RPMI7951 (cell line): ENCODE data around the gene MOB3B. TPM values are rescaled to one million over a fixed set of nuclear protein-coding genes. Genes with fewer than 3 reads are reported as not detected.

Experiments
- DNase-seq: peaks from one replicate; pipeline ENCODE4 v3.0.0-alpha.2; 2012; ENCODE audit warnings: low read depth
- total RNA-seq: library from RNA; depleted of rRNA; stranded (reverse); fragments of >200 nt; shearing (Covaris generic); gene quantifications from 2 replicates; pipeline ENCODE4 v1.2.3, GENCODE V29; 2014

The MOB3B gene
- total RNA-seq, 1 experiment from 2014 or later: not detected

DNA sequence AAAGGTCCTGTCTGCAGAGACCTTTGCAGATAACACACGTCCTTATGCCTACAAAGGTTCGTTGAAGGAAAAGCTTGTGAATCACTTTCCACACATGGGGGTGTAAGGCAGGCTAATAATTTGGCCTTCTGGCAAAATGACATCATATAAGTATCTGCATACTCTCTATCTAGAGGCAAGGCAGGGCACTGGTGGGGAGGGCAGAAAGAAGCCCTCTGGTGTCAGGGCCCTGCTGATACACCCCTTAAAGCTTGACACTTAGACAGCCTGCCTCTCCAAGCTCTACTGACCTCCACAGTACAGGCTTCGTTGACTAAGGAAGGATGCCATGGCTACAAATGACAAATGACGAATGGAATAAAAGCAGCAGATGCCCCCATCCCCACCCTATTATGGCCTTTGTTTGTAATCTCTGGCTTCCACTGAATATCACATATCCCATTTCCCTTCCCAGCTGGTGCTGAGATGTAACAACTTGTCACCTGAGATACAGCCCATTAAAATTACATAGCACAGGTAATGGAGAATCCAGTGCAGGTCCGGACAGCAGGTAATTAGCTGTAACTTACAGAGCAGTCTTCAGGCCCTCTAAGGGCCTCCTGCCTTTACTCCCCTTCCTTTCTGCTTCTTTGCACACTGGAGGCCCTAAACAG is 82.5 kb downstream of the MOB3B start:
- DNase-seq: no peak

GRCh38 chr9:27445688-27446087 is 83.9 kb downstream of the MOB3B start:
- no peak for DNase-seq

GRCh38 chr9:27445057-27445595 is 84.5 kb downstream of the MOB3B start:
- no peak for DNase-seq

DNA sequence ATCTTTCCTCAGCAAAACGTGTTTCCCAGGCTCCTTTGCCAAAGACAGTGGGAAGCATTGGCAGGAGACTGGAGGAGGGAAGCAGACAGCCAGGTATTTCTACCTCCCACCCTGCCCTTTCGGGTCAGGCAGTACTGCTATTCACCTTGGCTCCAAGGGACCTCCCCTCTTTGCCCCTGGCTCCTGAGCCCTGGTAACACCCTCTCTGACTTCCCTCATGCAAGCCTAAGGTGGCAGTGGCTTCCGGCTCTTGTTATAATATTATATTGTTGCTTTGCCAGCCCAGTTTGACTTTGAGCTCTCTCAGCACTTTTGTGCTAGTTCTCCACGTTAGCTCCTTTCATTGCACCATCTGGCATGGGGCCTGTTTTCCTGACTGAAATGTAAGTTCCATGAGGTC is 87.2 kb downstream of the MOB3B start:
- no peak for DNase-seq

DNA sequence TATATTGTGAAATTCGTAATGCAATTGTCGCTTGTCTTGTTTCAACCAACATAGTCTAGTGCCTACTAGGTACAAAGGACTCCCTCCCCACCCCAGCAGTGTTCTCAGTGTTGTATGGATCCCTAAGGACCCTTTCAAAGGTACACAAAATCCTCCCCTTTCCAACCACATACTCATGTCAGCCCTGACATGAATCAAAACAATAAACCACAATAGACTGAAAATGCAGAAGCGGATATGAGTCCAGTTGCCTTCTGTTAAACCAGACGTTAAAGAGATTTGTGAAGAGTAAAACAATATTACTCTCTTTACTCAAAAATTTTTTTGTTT is 87.9 kb downstream of the MOB3B start:
- DNase-seq: no peak

- no peak for DNase-seq
These were observed 88.5 kb downstream of the MOB3B start for GRCh38 chr9:27440888-27441740.

DNA sequence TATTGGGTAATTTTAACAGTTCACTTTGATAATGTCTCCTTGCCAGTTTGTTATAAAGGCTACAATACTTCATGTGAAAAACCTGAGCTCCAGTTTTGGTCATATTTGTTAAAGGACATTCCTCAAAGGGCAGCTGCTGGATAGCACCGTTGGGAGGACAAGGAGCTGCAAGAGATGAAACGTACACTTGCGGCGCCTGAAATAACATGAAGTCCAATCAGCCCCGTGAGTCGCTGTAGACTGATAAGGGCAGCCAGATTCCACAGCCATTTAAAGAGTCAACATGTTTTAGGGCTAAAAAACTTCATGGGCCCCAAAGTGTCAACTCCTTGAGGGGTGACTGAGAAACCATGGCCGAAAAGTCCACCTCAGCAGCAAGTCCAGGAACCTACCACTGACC is 91.1 kb downstream of the MOB3B start:
- no peak for DNase-seq

GRCh38 chr9:27437652-27438373 is 91.8 kb downstream of the MOB3B start:
- DNase-seq: no peak

DNA sequence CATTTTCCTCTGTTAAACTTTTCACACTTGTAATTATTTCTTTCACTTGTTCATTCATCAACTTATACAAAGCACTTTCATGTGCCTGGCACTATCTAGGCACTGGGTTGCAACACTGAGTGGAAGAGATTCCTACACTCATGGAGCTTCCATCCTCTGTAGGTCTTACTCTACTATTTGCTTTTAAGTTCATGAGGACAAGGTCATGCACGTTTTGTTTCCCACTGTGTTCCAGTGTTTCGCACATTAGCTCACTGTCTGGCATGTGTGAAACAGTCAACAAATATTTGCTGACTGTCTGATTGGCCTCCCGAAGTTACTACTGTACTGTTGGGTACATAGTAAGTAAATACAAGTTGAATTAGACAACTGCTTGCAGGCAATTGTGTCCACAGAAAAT is 93.4 kb downstream of the MOB3B start:
- no peak for DNase-seq

DNA sequence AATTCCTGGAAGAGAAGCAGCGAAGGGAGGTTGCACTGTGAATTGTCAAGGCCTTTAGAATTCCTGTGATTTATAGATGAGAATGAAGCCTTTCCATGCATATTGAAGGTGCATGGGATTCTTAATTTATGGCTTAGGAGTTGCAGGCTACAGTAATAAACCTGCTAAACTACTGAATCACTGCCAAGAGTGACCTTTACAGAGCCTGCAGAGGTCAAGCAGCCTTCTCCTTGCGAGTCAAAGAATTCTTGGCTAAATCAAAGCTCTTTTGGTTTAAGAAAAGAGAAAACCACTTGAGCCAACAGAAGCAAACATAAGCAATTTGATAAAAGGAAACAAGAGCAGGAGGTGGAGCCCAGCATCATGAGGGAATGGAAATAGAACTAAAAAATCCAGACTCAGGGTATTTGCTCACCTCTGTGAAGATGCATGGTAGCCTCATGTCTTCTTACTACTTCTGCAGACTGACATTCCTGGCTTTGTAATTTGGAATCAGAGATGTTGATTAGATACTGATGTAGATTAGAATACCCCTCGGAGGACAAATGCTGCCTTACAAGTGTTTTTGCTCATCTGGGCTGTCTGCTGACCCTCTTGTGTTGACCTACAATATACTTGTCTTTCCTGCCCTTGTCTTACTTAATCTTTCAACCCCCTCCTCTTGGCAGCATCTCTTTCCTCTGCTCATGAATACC is 95.8 kb downstream of the MOB3B start:
- no peak for DNase-seq

- DNase-seq: no peak
These were observed 97.3 kb downstream of the MOB3B start for GRCh38 chr9:27432308-27432707.

DNA sequence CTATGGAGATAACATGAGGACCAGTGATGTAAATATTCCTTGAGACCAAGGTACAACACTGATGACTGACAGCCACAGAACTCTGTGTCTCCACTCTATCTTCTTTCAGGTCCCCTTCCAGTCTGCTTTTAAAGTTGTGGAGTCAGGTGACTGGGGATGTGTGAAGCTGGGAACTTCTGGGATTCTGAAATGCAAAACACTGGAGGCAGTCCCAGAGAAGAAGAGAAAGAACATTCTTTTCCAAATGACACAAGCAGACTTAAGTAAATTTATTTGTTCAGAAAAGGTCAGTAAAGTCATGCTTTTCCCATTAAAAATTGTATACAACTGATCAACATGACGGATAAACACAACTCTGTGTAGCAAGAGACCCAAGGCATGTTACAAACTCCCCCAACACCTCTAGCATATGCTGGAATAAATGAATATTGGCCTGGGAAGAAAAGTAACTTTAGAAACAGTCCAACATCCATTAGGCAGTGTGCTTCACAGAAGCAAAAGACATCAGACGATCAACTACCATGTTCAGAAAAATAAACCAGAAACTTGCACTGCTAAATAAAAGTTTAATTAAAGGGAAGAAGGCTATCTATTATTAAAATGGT is 98.0 kb downstream of the MOB3B start:
- DNase-seq: no peak

DNA sequence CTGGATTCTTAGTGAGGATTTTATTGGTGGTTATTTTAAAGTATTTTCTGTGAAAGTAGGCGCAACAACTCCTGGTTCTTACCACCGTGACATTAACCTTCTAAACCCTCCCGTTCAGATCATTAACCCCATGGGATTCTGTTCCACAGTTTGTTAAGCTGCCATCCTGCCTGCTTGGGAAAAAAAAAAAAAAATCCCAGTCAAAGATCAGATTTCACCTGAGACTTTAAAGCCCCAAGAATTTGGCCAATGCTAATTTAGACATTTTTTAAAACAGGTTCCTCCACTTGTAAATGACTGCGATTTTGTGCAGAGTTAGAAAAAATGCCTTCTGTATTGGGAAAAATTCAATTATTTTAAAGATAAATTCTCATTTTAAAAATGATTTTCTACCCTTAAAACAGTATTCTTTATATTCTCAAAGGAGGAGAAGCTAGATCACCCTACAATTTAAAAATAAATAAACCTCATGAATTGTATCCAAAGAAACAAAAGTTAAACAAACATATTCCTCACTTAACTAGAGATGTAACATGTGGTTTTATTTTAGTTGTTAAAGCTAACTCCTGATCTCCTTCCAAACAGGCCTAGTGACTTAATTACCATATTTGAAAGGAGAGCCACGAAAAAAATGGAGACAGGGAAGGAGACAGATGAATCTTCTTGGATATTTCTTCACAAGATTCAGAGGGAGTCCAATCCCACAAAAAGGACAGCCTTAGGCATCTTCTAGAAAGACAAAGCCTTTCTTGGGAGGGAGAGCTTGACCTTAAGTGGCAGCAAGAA is 98.7 kb downstream of the MOB3B start:
- no peak for DNase-seq

DNA sequence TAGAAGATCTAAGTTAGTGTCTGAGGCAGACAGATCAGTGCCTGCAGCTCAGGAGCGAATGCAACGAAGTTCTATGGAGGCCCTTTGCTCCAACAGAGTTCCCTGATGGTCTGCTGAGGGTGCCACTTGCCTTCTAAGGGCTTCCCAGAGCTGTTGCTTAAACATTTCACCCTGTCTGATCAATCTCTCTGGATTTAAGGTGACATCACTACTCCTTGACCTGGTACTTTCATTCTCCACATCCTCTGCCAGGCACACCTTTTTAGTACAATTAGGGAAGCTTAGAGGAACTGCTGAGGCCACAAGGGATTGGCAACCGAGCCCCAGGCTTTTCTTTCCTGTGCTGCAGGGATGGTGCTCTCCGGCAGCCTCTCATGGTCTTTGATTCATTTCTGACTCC is 99.7 kb downstream of the MOB3B start:
- no peak for DNase-seq

GRCh38 chr9:27429436-27429835 is 100.2 kb downstream of the MOB3B start:
- DNase-seq: no peak

DNA sequence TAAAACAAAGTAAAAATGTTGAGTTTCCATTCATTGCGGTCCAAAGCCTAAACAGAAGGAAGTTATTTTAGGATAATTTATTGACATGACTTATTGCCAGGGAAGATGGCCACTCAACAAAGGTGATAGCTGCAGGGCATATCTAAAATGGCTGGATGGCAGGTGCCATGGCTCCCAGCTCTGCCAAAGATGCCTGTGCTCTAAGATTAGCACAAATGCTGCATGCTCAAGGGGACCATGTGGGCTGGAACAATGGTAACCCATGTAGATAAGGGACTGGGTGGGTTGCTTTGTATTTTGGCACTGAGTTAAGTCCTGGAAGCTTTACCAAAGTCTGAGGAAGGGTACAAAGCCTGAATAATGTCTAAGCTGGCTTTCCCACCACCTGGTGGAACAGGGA is 101.1 kb downstream of the MOB3B start:
- no peak for DNase-seq

GRCh38 chr9:27427272-27427643 is 102.4 kb downstream of the MOB3B start:
- DNase-seq: no peak

GRCh38 chr9:27426511-27427271 is 102.9 kb downstream of the MOB3B start:
- DNase-seq: no peak

DNA sequence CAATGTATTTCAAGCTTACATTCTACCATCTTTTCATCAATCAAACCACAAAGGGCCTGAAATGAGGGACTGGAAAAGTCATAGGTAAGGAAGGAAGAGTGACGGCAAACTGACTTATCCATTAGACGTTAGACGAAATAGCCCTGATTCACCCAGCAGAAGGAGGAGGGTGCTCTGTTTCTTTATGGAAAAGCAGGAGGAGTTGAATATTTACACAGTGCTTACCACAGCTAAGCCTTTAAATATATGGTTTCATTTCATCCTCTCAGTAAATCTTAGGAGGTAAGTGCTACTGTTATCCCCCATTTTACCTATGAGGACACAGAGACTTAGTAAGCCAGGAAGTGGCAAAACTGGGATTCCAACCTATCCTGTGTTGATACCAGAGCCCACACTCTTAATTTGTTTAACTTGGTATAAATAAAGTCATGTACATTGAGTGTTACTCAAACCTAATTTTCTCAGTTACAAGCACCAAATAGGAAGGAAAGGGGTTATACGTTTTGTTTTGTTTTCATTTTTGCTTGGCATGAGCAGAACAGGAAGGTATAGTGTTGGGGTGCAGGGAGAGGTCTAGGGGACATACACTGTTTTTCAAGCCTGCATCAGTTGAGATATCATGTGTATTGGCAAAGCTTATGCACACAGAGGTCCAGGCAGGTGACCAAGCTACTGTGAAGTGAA is 103.6 kb downstream of the MOB3B start:
- DNase-seq: no peak
